HEK293 (cell line): ENCODE results near the gene C3orf33.

ENCODE experiments used
- CTCF ChIA-PET: fragments of 350-600 bp; formaldehyde crosslinking; extraction: SDS; loops from one replicate; lab custom pipeline; 2021; ENCODE audit warnings: antibody characterized with exemption; lab: Yijun Ruan, JAX
- POLR2A ChIA-PET: fragments of 300-600 bp; formaldehyde crosslinking; extraction: SDS; loops from one replicate; lab custom pipeline; 2020; ENCODE audit warnings: antibody characterized with exemption, inconsistent platforms; lab: Yijun Ruan, JAX
- H3K27ac ChIP-seq: fragments of 200-500 bp; sonication (Bioruptor generic); 2 replicates; pipeline ENCODE4 v1.5.1; 2014; ENCODE audit warnings: low read depth, low read length, control low read depth, inconsistent platforms; ENCODE audit errors: extremely low read depth
- H3K36me3 ChIP-seq, 2 experiments: fragments of 200-500 bp in 1 of 2; sonication (Bioruptor generic) in 1 of 2; 1 replicate in 1 of 2; 2 replicates in 1 of 2; pipeline ENCODE4 v1.5.1; 2014 to 2017; ENCODE audit warnings: inconsistent platforms in 2 of 2, low read length in 2 of 2; ENCODE audit not compliant: control insufficient read depth in 2 of 2, insufficient read depth in 1 of 2
- H3K4me1 ChIP-seq: fragments of 200-500 bp; sonication (Bioruptor generic); 2 replicates; pipeline ENCODE4 v1.5.1; 2014; ENCODE audit warnings: mild to moderate bottlenecking, low read length, inconsistent platforms; ENCODE audit not compliant: control insufficient read depth, insufficient read depth
- H3K4me3 ChIP-seq: 2 replicates; pipeline ENCODE4 v1.5.1; 2011; ENCODE audit warnings: low read depth, mild to moderate bottlenecking, control low read depth, low read length, moderate library complexity
- H3K9me3 ChIP-seq: fragments of 200-500 bp; sonication (Bioruptor generic); 2 replicates; pipeline ENCODE4 v1.5.1; 2014; ENCODE audit warnings: low read depth, low read length, inconsistent platforms; ENCODE audit not compliant: control insufficient read depth, insufficient read depth
- IKZF3 ChIP-seq: fragments of 450-650 bp; IDR thresholded peaks from 2 replicates; pipeline ENCODE4 v1.5.0; 2018; ENCODE audit warnings: missing biosample characterization, mild to moderate bottlenecking, missing genetic modification characterization, moderate library complexity
- YY2 ChIP-seq: fragments of 450-650 bp; formaldehyde crosslinking; IDR thresholded peaks from 2 replicates; pipeline ENCODE4 v1.5.1; 2016; ENCODE audit warnings: missing biosample characterization, missing genetic modification characterization
- ZBTB1 ChIP-seq: fragments of 450-650 bp; formaldehyde crosslinking; IDR thresholded peaks from 2 replicates; pipeline ENCODE4 v1.5.1; 2016; ENCODE audit warnings: missing biosample characterization, missing genetic modification characterization
- ZBTB20 ChIP-seq: fragments of 450-650 bp; formaldehyde crosslinking; IDR thresholded peaks from 2 replicates; pipeline ENCODE4 v1.5.1; 2016; ENCODE audit warnings: missing biosample characterization, missing genetic modification characterization
- ZFP3 ChIP-seq: fragments of 450-650 bp; formaldehyde crosslinking; IDR thresholded peaks from 2 replicates; pipeline ENCODE4 v1.5.1; 2016; ENCODE audit warnings: low read depth, missing biosample characterization, missing genetic modification characterization
- ZNF138 ChIP-seq: fragments of 450-650 bp; formaldehyde crosslinking; IDR thresholded peaks from 2 replicates; pipeline ENCODE4 v1.5.1; 2016; ENCODE audit warnings: missing biosample characterization, missing genetic modification characterization, borderline replicate concordance
- ZNF214 ChIP-seq: fragments of 450-650 bp; formaldehyde crosslinking; IDR thresholded peaks from 2 replicates; pipeline ENCODE4 v1.5.1; 2017; ENCODE audit warnings: missing biosample characterization, mild to moderate bottlenecking, missing genetic modification characterization, borderline replicate concordance
- ZNF239 ChIP-seq: fragments of 450-650 bp; formaldehyde crosslinking; IDR thresholded peaks from 2 replicates; pipeline ENCODE4 v1.5.1; 2016; ENCODE audit warnings: missing biosample characterization, missing genetic modification characterization
- ZNF26 ChIP-seq: fragments of 450-650 bp; formaldehyde crosslinking; IDR thresholded peaks from 2 replicates; pipeline ENCODE4 v1.5.1; 2016; ENCODE audit warnings: missing biosample characterization, missing genetic modification characterization
- ZNF280D ChIP-seq: fragments of 450-650 bp; formaldehyde crosslinking; IDR thresholded peaks from 2 replicates; pipeline ENCODE4 v1.5.1; 2016; ENCODE audit warnings: missing biosample characterization, missing genetic modification characterization
- ZNF324 ChIP-seq: fragments of 450-650 bp; formaldehyde crosslinking; IDR thresholded peaks from 2 replicates; pipeline ENCODE4 v1.5.1; 2016; ENCODE audit warnings: missing biosample characterization, missing genetic modification characterization
- ZNF335 ChIP-seq: fragments of 450-650 bp; formaldehyde crosslinking; conservative IDR thresholded peaks from 2 replicates; pipeline ENCODE4 v1.5.1; 2016; ENCODE audit warnings: missing biosample characterization, missing genetic modification characterization
- ZNF518A ChIP-seq: fragments of 450-650 bp; formaldehyde crosslinking; conservative IDR thresholded peaks from 2 replicates; pipeline ENCODE4 v1.5.1; 2016; ENCODE audit warnings: low read depth, missing biosample characterization, missing genetic modification characterization
- ZNF549 ChIP-seq: fragments of 450-650 bp; IDR thresholded peaks from 2 replicates; pipeline ENCODE4 v1.5.1; 2018; ENCODE audit warnings: missing biosample characterization, missing genetic modification characterization, mild to moderate bottlenecking, inconsistent platforms, moderate library complexity
- ZNF555 ChIP-seq: fragments of 450-650 bp; formaldehyde crosslinking; conservative IDR thresholded peaks from 2 replicates; pipeline ENCODE4 v1.5.1; 2017; ENCODE audit warnings: missing biosample characterization, mild to moderate bottlenecking, missing genetic modification characterization, inconsistent platforms
- ZNF560 ChIP-seq: fragments of 450-650 bp; formaldehyde crosslinking; IDR thresholded peaks from 2 replicates; pipeline ENCODE4 v1.5.1; 2017; ENCODE audit warnings: missing biosample characterization, missing genetic modification characterization, borderline replicate concordance
- ZNF639 ChIP-seq: fragments of 450-650 bp; formaldehyde crosslinking; IDR thresholded peaks from 2 replicates; pipeline ENCODE4 v1.5.1; 2016; ENCODE audit warnings: missing biosample characterization, missing genetic modification characterization
- ZNF670 ChIP-seq: fragments of 450-650 bp; formaldehyde crosslinking; IDR thresholded peaks from 2 replicates; pipeline ENCODE4 v1.5.1; 2016; ENCODE audit warnings: missing biosample characterization, missing genetic modification characterization, low read depth
- ZNF747 ChIP-seq: fragments of 450-650 bp; formaldehyde crosslinking; IDR thresholded peaks from 2 replicates; pipeline ENCODE4 v1.5.1; 2016; ENCODE audit warnings: missing biosample characterization, missing genetic modification characterization
- ZNF76 ChIP-seq: fragments of 450-650 bp; formaldehyde crosslinking; IDR thresholded peaks from 2 replicates; pipeline ENCODE4; 2016; ENCODE audit warnings: low read depth, missing biosample characterization, missing genetic modification characterization, borderline replicate concordance
- ZNF785 ChIP-seq: fragments of 450-650 bp; formaldehyde crosslinking; IDR thresholded peaks from 2 replicates; pipeline ENCODE4 v1.5.1; 2016; ENCODE audit warnings: missing biosample characterization, missing genetic modification characterization
- ZNF837 ChIP-seq: fragments of 450-650 bp; formaldehyde crosslinking; IDR thresholded peaks from 2 replicates; pipeline ENCODE4 v1.5.1; 2016; ENCODE audit warnings: missing biosample characterization, missing genetic modification characterization
- ZNF843 ChIP-seq: fragments of 450-650 bp; formaldehyde crosslinking; IDR thresholded peaks from 2 replicates; pipeline ENCODE4 v1.5.1; 2016; ENCODE audit warnings: missing biosample characterization, missing genetic modification characterization
- ZSCAN4 ChIP-seq: fragments of 450-650 bp; formaldehyde crosslinking; IDR thresholded peaks from 2 replicates; pipeline ENCODE4 v1.5.1; 2017; ENCODE audit warnings: missing biosample characterization, missing genetic modification characterization

C3orf33 gene

GRCh38 chr3:155771126-155771525 lies 35.0 kb downstream of the C3orf33 start:
- POLR2A ChIA-PET: no interaction called here
- H3K4me3 ChIP-seq: no peak overlapping the region
- CTCF ChIA-PET: no interaction called here
- TF ChIP-seq ZNF280D (tag by site-specific recombination) (no peak), ZNF138 (tag by site-specific recombination) (no peak), IKZF3 (no peak), ZNF324 (tag by site-specific recombination) (no peak), ZNF747 (no peak), ZNF670 (tag by site-specific recombination) (no peak), ZBTB20 (tag by site-specific recombination) (no peak), ZNF549 (tag by site-specific recombination) (no peak), ZNF560 (tag by site-specific recombination) (no peak), ZNF785 (tag by site-specific recombination) (no peak), ZFP3 (no peak), ZNF837 (tag by site-specific recombination) (no peak)
- no peak overlapping the region for H3K27ac ChIP-seq
- H3K36me3 ChIP-seq: peaks cover 0 to 20% of the 10 kb centered on the region in 2 experiments; a peak in 2 of 3 replicates
- no peaks in the 10 kb centered on the region for H3K9me3 ChIP-seq
- H3K4me1 ChIP-seq: no peaks in the 10 kb centered on the region

- Histone ChIP-seq H3K27ac (no peak overlapping the region), H3K36me3 (peaks cover 0 to 12% of the 10 kb centered on the region in 2 experiments; a peak in 2 of 3 replicates), H3K4me1 (no peaks in the 10 kb centered on the region), H3K4me3 (no peak overlapping the region), H3K9me3 (no peaks in the 10 kb centered on the region)
- CTCF ChIA-PET: no interaction called here
- TF ChIP-seq ZNF214 (no peak), ZNF138 (tag by site-specific recombination) (no peak), ZNF555 (tag by site-specific recombination) (no peak), YY2 (tag by site-specific recombination) (no peak), ZNF335 (tag by site-specific recombination) (no peak), ZSCAN4 (tag by site-specific recombination) (no peak), ZNF26 (no peak), ZBTB1 (tag by site-specific recombination) (no peak), ZNF843 (tag by site-specific recombination) (no peak), ZNF239 (tag by site-specific recombination) (no peak), ZNF76 (tag by site-specific recombination) (no peak), ZNF518A (no peak), ZNF639 (tag by site-specific recombination) (no peak)
- POLR2A ChIA-PET: no interaction called here
Observed at GRCh38 chr3:155766206-155766605, 39.9 kb downstream of the C3orf33 start.
